H1 (cell line): ENCODE results near the gene HGD. TPM values are rescaled to one million over a fixed set of nuclear protein-coding genes. Genes with fewer than 3 reads are reported as not detected.
A peak's percentile ranks its signal among the peaks of the same experiment; 100 is the strongest.

Experiments
- CTCF ChIA-PET: fragments of 300-600 bp; sonication (Branson Sonifier 250); formaldehyde crosslinking; loops from one replicate; lab custom pipeline; 2021; ENCODE audit not compliant: partially characterized antibody; lab: Charles Lee
- POLR2A ChIA-PET: fragments of 300-600 bp; sonication (Branson Sonifier 250); formaldehyde crosslinking; loops from one replicate; lab custom pipeline; 2021; ENCODE audit warnings: inconsistent platforms; ENCODE audit not compliant: partially characterized antibody; lab: Charles Lee
- DNase-seq, 2 experiments: peaks; one replicate each; pipeline versions ENCODE4 v3.0.0 to v3.0.0-alpha.2; 2010 to 2022; ENCODE audit warnings: low spot score in 2 of 2, low read depth in 1 of 2, mixed read lengths in 1 of 2
- FAIRE-seq: peaks from 2 replicates; lab custom pipeline; 2011; peaks lifted over from hg19 to GRCh38; lab: Jason Lieb, UNC
- H2AFZ ChIP-seq: 2 replicates; pipeline ENCODE4 v1.8.1; 2012; ENCODE audit warnings: low read length, inconsistent platforms
- H2AK5ac ChIP-seq: 2 replicates; pipeline ENCODE4 v1.6.1; 2013; ENCODE audit warnings: low read depth, low read length
- H2BK120ac ChIP-seq: replicated peaks from 2 replicates; pipeline ENCODE3; 2013; ENCODE audit warnings: low read depth, low read length, inconsistent platforms
- H2BK12ac ChIP-seq: 2 replicates; pipeline ENCODE4 v1.6.1; 2013; ENCODE audit warnings: low read depth, low read length
- H2BK15ac ChIP-seq: 2 replicates; pipeline ENCODE4 v1.6.1; 2013; ENCODE audit warnings: low read length
- H2BK20ac ChIP-seq: 2 replicates; pipeline ENCODE4 v1.6.1; 2013; ENCODE audit warnings: low read length
- H2BK5ac ChIP-seq: 2 replicates; pipeline ENCODE4 v1.6.1; 2013; ENCODE audit warnings: low read depth, low read length
- H3K14ac ChIP-seq: 2 replicates; pipeline ENCODE4 v1.6.1; 2013; ENCODE audit warnings: inconsistent platforms; ENCODE audit not compliant: insufficient read length
- H3K18ac ChIP-seq: 2 replicates; pipeline ENCODE4 v1.6.1; 2013; ENCODE audit warnings: low read length; ENCODE audit errors: extremely low read depth
- H3K23ac ChIP-seq: 2 replicates; pipeline ENCODE4 v1.6.1; 2013; ENCODE audit warnings: inconsistent platforms; ENCODE audit not compliant: insufficient read length
- H3K23me2 ChIP-seq: 2 replicates; pipeline ENCODE4 v1.6.1; 2013; ENCODE audit warnings: low read depth, low read length
- H3K27ac ChIP-seq: 2 replicates; pipeline ENCODE4 v1.6.1; 2011; ENCODE audit warnings: low read depth, low read length, inconsistent platforms
- H3K27me3 ChIP-seq, 4 experiments: replicated peaks in 1 of 4; 1 replicate in 1 of 4; 2 replicates in 3 of 4; pipeline versions ENCODE4 v1.6.1 to v1.8.1; 2011 to 2013; ENCODE audit warnings: low read length in 3 of 4, mild to moderate bottlenecking in 3 of 4, inconsistent platforms in 2 of 4, mixed read lengths in 2 of 4, moderate library complexity in 1 of 4; ENCODE audit not compliant: control insufficient read depth in 3 of 4, insufficient read depth in 3 of 4; ENCODE audit errors: extremely low read depth in 1 of 4
- H3K36me3 ChIP-seq, 4 experiments: 2 replicates each; pipeline versions ENCODE4 v1.6.1 to v1.8.1; 2011 to 2013; ENCODE audit warnings: mild to moderate bottlenecking in 4 of 4, low read length in 3 of 4, moderate library complexity in 2 of 4, control low read depth in 1 of 4, inconsistent platforms in 1 of 4; ENCODE audit not compliant: insufficient read depth in 4 of 4, control insufficient read depth in 2 of 4
- H3K4ac ChIP-seq: replicated peaks from 2 replicates; pipeline ENCODE3; 2013; ENCODE audit warnings: low read length, low read depth, mixed read lengths, inconsistent platforms; ENCODE audit not compliant: insufficient read length
- H3K4me1 ChIP-seq, 4 experiments: replicated peaks in 1 of 4; 1 replicate in 1 of 4; 2 replicates in 3 of 4; pipeline versions ENCODE4 v1.6.1 to v1.8.1; 2011 to 2013; ENCODE audit warnings: low read length in 3 of 4, inconsistent platforms in 2 of 4, mixed read lengths in 1 of 4; ENCODE audit not compliant: insufficient read depth in 4 of 4, control insufficient read depth in 3 of 4
- H3K4me2 ChIP-seq, 2 experiments: 2 replicates each; pipeline versions ENCODE4 v1.6.1 to v1.8.1; 2011 to 2013; ENCODE audit warnings: low read depth in 2 of 2, low read length in 2 of 2, control low read depth in 1 of 2, inconsistent platforms in 1 of 2, mild to moderate bottlenecking in 1 of 2; ENCODE audit not compliant: insufficient read depth in 1 of 2
- H3K4me3 ChIP-seq, 4 experiments: fragments of 200-600, 300-600 bp in 1 of 4; sonication (generic), shearing (Covaris generic), sonication (Bioruptor Twin) in 1 of 4; 2 replicates each; pipeline versions ENCODE4 v1.5.1 to v1.8.1; 2011 to 2016; ENCODE audit warnings: low read length in 4 of 4, low read depth in 3 of 4, control low read depth in 2 of 4, inconsistent platforms in 2 of 4, mild to moderate bottlenecking in 2 of 4, mixed read lengths in 1 of 4, moderate library complexity in 1 of 4; ENCODE audit not compliant: insufficient read depth in 2 of 4; ENCODE audit errors: extremely low read depth in 1 of 4
- H3K56ac ChIP-seq: replicated peaks from 2 replicates; pipeline ENCODE3; 2013; ENCODE audit warnings: low read depth, mild to moderate bottlenecking, mixed read lengths, low read length, inconsistent platforms; ENCODE audit not compliant: insufficient read length
- H3K79me1 ChIP-seq: 2 replicates; pipeline ENCODE4 v1.6.1; 2013; ENCODE audit warnings: low read depth, low read length, control low read depth
- H3K79me2 ChIP-seq, 2 experiments: 2 replicates each; pipeline versions ENCODE4 v1.6.1 to v1.8.1; 2012 to 2013; ENCODE audit warnings: low read length in 2 of 2, mild to moderate bottlenecking in 2 of 2, inconsistent platforms in 1 of 2; ENCODE audit not compliant: insufficient read depth in 2 of 2, control insufficient read depth in 1 of 2
- H3K9ac ChIP-seq, 4 experiments: replicated peaks in 1 of 4; 1 replicate in 1 of 4; 2 replicates in 3 of 4; pipeline versions ENCODE4 v1.6.1 to v1.8.1; 2011 to 2013; ENCODE audit warnings: low read depth in 3 of 4, low read length in 3 of 4, control low read depth in 2 of 4, mild to moderate bottlenecking in 2 of 4, moderate library complexity in 2 of 4, inconsistent platforms in 1 of 4; ENCODE audit errors: extremely low read depth in 1 of 4
- H3K9me3 ChIP-seq, 2 experiments: 2 replicates each; pipeline versions ENCODE4 v1.6.1 to v1.8.1; 2012 to 2013; ENCODE audit warnings: mild to moderate bottlenecking in 2 of 2, moderate library complexity in 2 of 2, control low read depth in 1 of 2, inconsistent platforms in 1 of 2, low read depth in 1 of 2, low read length in 1 of 2, mixed read lengths in 1 of 2; ENCODE audit not compliant: insufficient read depth in 2 of 2
- H4K20me1 ChIP-seq, 2 experiments: replicated peaks in 1 of 2; 2 replicates each; pipeline versions ENCODE3 to v1.8.1; 2011 to 2013; ENCODE audit warnings: inconsistent platforms in 2 of 2, low read length in 2 of 2, mild to moderate bottlenecking in 1 of 2; ENCODE audit not compliant: insufficient read depth in 2 of 2, control insufficient read depth in 1 of 2
- H4K5ac ChIP-seq: 2 replicates; pipeline ENCODE4 v1.6.1; 2013; ENCODE audit warnings: low read length, low read depth, mixed read lengths, inconsistent platforms; ENCODE audit not compliant: insufficient read length
- H4K8ac ChIP-seq: 2 replicates; pipeline ENCODE4 v1.8.0; 2013; ENCODE audit warnings: mild to moderate bottlenecking, moderate library complexity, low read length, inconsistent platforms; ENCODE audit not compliant: insufficient read depth; ENCODE audit errors: extremely low read depth
- H4K91ac ChIP-seq: replicated peaks from 2 replicates; pipeline ENCODE3; 2013; ENCODE audit warnings: low read length, mixed read lengths, inconsistent platforms; ENCODE audit not compliant: insufficient read length
- ASH2L ChIP-seq: fragments of 200-600, 300-600 bp; sonication (generic); IDR thresholded peaks from one replicate; pipeline ENCODE4 v1.7.1; 2017; ENCODE audit warnings: low read length
- CBX5 ChIP-seq: fragments of 300-800, 300-1000 bp; sonication (generic); IDR thresholded peaks from 2 replicates; pipeline ENCODE4 v1.7.1; 2016; ENCODE audit warnings: antibody characterized with exemption, low read length, low read depth
- EZH2 ChIP-seq: fragments of 200-600 bp; sonication (generic); IDR thresholded peaks from 2 replicates; pipeline ENCODE4 v1.7.1; 2012; ENCODE audit warnings: low read depth, mild to moderate bottlenecking, moderate library complexity, low read length, inconsistent platforms; ENCODE audit not compliant: severe bottlenecking
- HDAC2 ChIP-seq, 2 experiments: fragments of 300-600 bp in 1 of 2; sonication (generic) in 1 of 2; IDR thresholded peaks; 2 replicates each; pipeline ENCODE4 v1.6.1; 2011 to 2012; ENCODE audit warnings: low read depth in 2 of 2, low read length in 2 of 2, mild to moderate bottlenecking in 2 of 2, moderate library complexity in 2 of 2, borderline replicate concordance in 1 of 2, inconsistent platforms in 1 of 2
- JUN ChIP-seq: IDR thresholded peaks from 2 replicates; pipeline ENCODE4 v1.6.1; 2011; ENCODE audit warnings: low read depth, mild to moderate bottlenecking, improper control_type of control experiment, low read length
- RAD21 ChIP-seq, 2 experiments: IDR thresholded peaks in 1 of 2; conservative IDR thresholded peaks in 1 of 2; 2 replicates each; pipeline ENCODE4 v1.6.1; 2011; ENCODE audit warnings: low read depth in 2 of 2, low read length in 2 of 2, improper control_type of control experiment in 1 of 2, inconsistent platforms in 1 of 2, mild to moderate bottlenecking in 1 of 2, moderate library complexity in 1 of 2
- RBBP5 ChIP-seq: IDR thresholded peaks from 2 replicates; pipeline ENCODE4 v1.7.1; 2012; ENCODE audit warnings: low read depth, mild to moderate bottlenecking, inconsistent platforms, low read length, moderate library complexity, borderline replicate concordance
- SP2 ChIP-seq: IDR thresholded peaks from 2 replicates; pipeline ENCODE4 v1.6.1; 2012; ENCODE audit warnings: mild to moderate bottlenecking, low read length, inconsistent platforms
- TAF1 ChIP-seq: IDR thresholded peaks from 2 replicates; pipeline ENCODE4 v1.6.1; 2011; ENCODE audit warnings: mild to moderate bottlenecking, low read depth, low read length
- TBP ChIP-seq: IDR thresholded peaks from 2 replicates; pipeline ENCODE4 v1.6.1; 2011; ENCODE audit warnings: low read depth, low read length, improper control_type of control experiment
- WGBS, 2 experiments: shearing (Covaris generic) in 1 of 2; methylation state at CpG; one replicate each; pipeline versions ENCODE4 v1.1.6 to v1.1.7; 2013 to 2015; ENCODE audit warnings: low lambda C conversion rate in 2 of 2, mixed read lengths in 2 of 2, inconsistent platforms in 1 of 2, low coverage in 1 of 2, missing lambda C conversion rate in 1 of 2; ENCODE audit not compliant: insufficient replicate concordance in 2 of 2, insufficient coverage in 1 of 2, insufficient read length in 1 of 2; ENCODE audit errors: extremely low coverage in 1 of 2, missing lambda C conversion rate in 1 of 2; 5-methylcytosine and 5-hydroxymethylcytosine counted together
- polyA plus RNA-seq, 7 experiments: library from polyadenylated mRNA; depleted of rRNA in 3 of 7; stranded (reverse) in 5 of 7; unstranded in 2 of 7; fragments of >200 nt in 5 of 7; fragments of 200-250 nt in 2 of 7; gene quantifications; 1 replicate in 5 of 7; 2 replicates in 1 of 7; 4 replicates in 1 of 7; pipeline versions ENCODE4 v1.2.1 to v1.2.3, GENCODE V29; 2011 to 2013; ENCODE audit warnings: missing spikeins in 2 of 7, mixed read lengths in 2 of 7
- total RNA-seq: library from RNA; stranded (reverse); fragmentation: NEBNext Ultra II Directional; extraction: Animal tissue kit (Norgen Biotek cat#: 25700); gene quantifications from 2 replicates; pipeline ENCODE4 v1.2.1, GENCODE V29; 2021

The HGD gene
- total and polyA plus RNA-seq, 2 of the 8 experiments (the other 6 are each of a cell fraction or from before 2014, with no cell fraction given): 0.11 TPM; not detected in 1

DNA sequence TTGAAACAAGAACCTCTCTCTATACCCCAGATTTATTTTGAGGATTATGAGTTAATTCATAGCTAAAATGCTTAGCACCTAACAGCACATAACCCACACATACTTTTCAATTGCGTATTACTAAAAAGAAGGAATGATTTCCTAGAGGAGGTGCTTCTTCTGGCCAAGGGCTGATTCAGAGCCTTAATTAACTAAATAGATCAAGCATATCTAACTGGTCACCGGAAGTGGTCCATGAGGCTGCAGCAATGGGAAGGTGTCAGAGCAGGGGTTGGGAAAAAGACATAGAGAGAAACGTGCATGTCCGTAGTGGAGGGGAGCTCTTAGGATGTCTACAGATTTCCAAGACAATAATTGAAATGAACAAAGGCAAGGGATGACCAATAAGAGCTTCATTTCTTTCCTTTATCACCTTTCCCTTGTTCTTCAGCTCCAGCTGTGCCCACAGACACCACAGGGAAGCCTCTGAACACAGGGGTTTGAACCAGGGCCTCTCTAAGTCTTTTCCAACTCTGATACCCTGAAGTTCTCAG, 467 bp downstream of the HGD start:
- no peak for DNase-seq
- peaks cover 2 to 26% (median 3%) of the 10 kb centered on the region in 4 experiments; a peak in 5 of 7 replicates for H3K4me1 ChIP-seq

More for the DNA sequence above, 467 bp downstream of the HGD start:
- Histone ChIP-seq H3K36me3 (no peaks in the 10 kb centered on the region; a peak in 1 of 8 replicates), H2BK120ac (no peak overlapping the region), H2BK20ac (no peak overlapping the region), H3K23me2 (no peaks in the 10 kb centered on the region), H4K91ac (peak overlapping the region; percentile 12), H3K4me3 (no peak overlapping the region), H3K27ac (no peak overlapping the region), H3K27me3 (no peaks in the 10 kb centered on the region), H3K56ac (no peak overlapping the region), H3K4me2 (no peak overlapping the region), H3K79me1 (no peaks in the 10 kb centered on the region), H2AK5ac (no peak overlapping the region), H4K20me1 (no peaks in the 10 kb centered on the region), H2BK15ac (no peak overlapping the region), H3K9me3 (no peaks in the 10 kb centered on the region), H3K14ac (no peak overlapping the region), H3K4ac (no peak overlapping the region), H4K8ac (no peak overlapping the region), H4K5ac (no peak overlapping the region), H3K9ac (no peak overlapping the region), H3K79me2 (no peaks in the 10 kb centered on the region), H3K18ac (no peak overlapping the region), H2BK5ac (no peak overlapping the region), H2AFZ (no peak overlapping the region), H2BK12ac (peak overlapping the region; percentile 10; the same call in 1 of the 2 replicates), H3K23ac (no peak overlapping the region)
- no peak for FAIRE-seq
- TF ChIP-seq ASH2L (no peak), EZH2 (no peak), RBBP5 (no peak), TBP (no peak), RAD21 (IDR thresholded peaks at IDR 0.05 in 1 of 2, conservative IDR thresholded peaks at IDR 0.05 in 1 of 2; ENCODE audit: low read depth in 2 of 2, low read length in 2 of 2) (no peak), TAF1 (no peak), JUN (no peak), CBX5 (no peak), SP2 (no peak), HDAC2 (IDR thresholded peaks at IDR 0.05; ENCODE audit: borderline replicate concordance in 1 of 2, low read depth in 2 of 2, low read length in 2 of 2) (no peak)
- POLR2A ChIA-PET: interaction anchor here (1.4 to 1.6 kb wide), 3 partner anchors 9 to 29 kb away, joined by 4 to 5 read pairs (median 5); no protein-coding TSS in a partner anchor
- CTCF ChIA-PET: interaction anchor here (1.2 to 1.8 kb wide), 2 partner anchors 18 to 112 kb away, joined by 4 to 5 read pairs; no protein-coding TSS in a partner anchor
- WGBS, 2 experiments: 89% methylated on average over 4 of the region's 4 CpGs; no CpG with 5 or more reads in 1 of the 2 experiments
